Daoy (cell line): Measurements from ENCODE around the gene TMEM255B. TPM values are rescaled to one million over a fixed set of nuclear protein-coding genes. Genes with fewer than 3 reads are reported as not detected.
A peak's percentile ranks its signal among the peaks of the same experiment; 100 is the strongest.

Experiments used
- DNase-seq: peaks from one replicate; pipeline ENCODE4 v3.0.0-alpha.2; 2015; ENCODE audit warnings: low read depth
- total RNA-seq: library from RNA; depleted of rRNA; stranded (reverse); fragments of >200 nt; shearing (Covaris generic); gene quantifications from 2 replicates; pipeline ENCODE4 v1.2.3, GENCODE V29; 2014

TMEM255B gene
- total RNA-seq, 1 experiment from 2014 or later: 3.8 TPM

GRCh38 chr13:113803409-113804016 is 44.5 kb downstream of the TMEM255B start:
- DNase-seq: no peak

GRCh38 chr13:113804017-113804702 is 45.1 kb downstream of the TMEM255B start:
- peak; percentile 65 for DNase-seq

- DNase-seq: no peak
Measured at GRCh38 chr13:113804703-113805430, 45.8 kb downstream of the TMEM255B start.

GRCh38 chr13:113805431-113806103 is 46.5 kb downstream of the TMEM255B start:
- DNase-seq: no peak

- DNase-seq: no peak
Measured at GRCh38 chr13:113806104-113806471, 47.1 kb downstream of the TMEM255B start.

GRCh38 chr13:113806526-113806925 is 47.5 kb downstream of the TMEM255B start:
- DNase-seq: no peak

GRCh38 chr13:113808058-113808834 is 49.2 kb downstream of the TMEM255B start:
- no peak for DNase-seq

- no peak for DNase-seq
Measured at GRCh38 chr13:113809934-113810333, 50.9 kb downstream of the TMEM255B start.

GRCh38 chr13:113810640-113811039 is 51.6 kb downstream of the TMEM255B start:
- DNase-seq: no peak

GRCh38 chr13:113811081-113811928 is 52.3 kb downstream of the TMEM255B start:
- DNase-seq: no peak

GRCh38 chr13:113812178-113813040 is 53.4 kb downstream of the TMEM255B start:
- no peak for DNase-seq

- no peak for DNase-seq
Measured at GRCh38 chr13:113813070-113813748, 54.2 kb downstream of the TMEM255B start.

GRCh38 chr13:113813749-113814434 is 54.9 kb downstream of the TMEM255B start:
- peak; percentile 19 for DNase-seq

- peak; percentile 38 for DNase-seq
Measured at GRCh38 chr13:113814435-113814821, 55.4 kb downstream of the TMEM255B start.

- DNase-seq: no peak
Measured at GRCh38 chr13:113815151-113816058, 56.4 kb downstream of the TMEM255B start.

- DNase-seq: no peak
Measured at GRCh38 chr13:113816254-113816929, 57.4 kb downstream of the TMEM255B start.
